GM13977 (cell line): ENCODE data around the gene DTWD1.
"Not testable (repeated sequence)": the region's sequence is repeated elsewhere in the genome, so short reads cannot be mapped to it uniquely, and the experiment has no call there.

ENCODE experiments used
- DNase-seq: peaks from one replicate; pipeline ENCODE4 v3.0.0; 2012; ENCODE audit warnings: low spot score
- in situ Hi-C: fragments of 300-500 bp; cut with MboI; formaldehyde crosslinking; loops from one replicate; pipeline ENCODE4 v1.12.0; 2022; ENCODE audit warnings: low sequenced_read_pairs, low pct_unique_long_range_greater_than_20kb, mixed read lengths, inconsistent platforms; ENCODE audit not compliant: unreplicated experiment
- TF ChIP-seq, protein P1 (sequence below): IDR thresholded peaks from 2 replicates; pipeline ENCODE4 v1.5.1; 2012; ENCODE audit warnings: mild to moderate bottlenecking, control low read depth; ENCODE audit not compliant: insufficient read depth; ENCODE audit errors: extremely low read depth, missing control alignments

Gene DTWD1

DNA sequence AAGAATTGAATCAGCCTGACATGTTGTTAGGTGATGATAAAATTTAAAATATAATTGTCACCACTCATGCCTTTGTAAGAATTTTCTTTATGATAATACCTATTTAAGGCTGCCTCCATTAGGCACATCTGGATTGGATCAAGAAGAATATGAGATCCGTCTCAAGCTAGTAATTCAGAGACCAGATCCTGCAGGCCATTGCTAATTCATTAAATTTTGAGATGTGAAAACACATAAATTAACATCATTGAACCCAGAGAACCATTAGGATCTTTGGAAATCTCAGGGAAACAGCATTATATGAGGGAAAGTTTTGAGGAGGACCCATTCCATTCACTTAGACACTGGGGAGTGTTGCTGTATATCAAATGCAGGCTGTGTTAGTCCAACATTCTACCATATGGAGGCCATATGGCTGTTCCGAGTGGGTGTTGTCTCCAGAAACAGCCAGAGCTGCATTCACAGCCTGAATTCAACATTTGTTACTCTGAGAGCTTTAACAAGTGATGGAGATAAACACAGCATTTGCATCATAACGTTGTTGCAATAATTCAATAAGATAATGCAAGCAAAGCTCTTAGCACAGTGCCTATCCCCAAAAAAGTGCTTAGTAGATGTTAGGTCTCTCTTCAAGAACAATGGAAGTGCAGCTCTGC, 67.4 kb downstream of the DTWD1 start:
- DNase-seq = no peak
- TF ChIP-seq, protein P1, sequence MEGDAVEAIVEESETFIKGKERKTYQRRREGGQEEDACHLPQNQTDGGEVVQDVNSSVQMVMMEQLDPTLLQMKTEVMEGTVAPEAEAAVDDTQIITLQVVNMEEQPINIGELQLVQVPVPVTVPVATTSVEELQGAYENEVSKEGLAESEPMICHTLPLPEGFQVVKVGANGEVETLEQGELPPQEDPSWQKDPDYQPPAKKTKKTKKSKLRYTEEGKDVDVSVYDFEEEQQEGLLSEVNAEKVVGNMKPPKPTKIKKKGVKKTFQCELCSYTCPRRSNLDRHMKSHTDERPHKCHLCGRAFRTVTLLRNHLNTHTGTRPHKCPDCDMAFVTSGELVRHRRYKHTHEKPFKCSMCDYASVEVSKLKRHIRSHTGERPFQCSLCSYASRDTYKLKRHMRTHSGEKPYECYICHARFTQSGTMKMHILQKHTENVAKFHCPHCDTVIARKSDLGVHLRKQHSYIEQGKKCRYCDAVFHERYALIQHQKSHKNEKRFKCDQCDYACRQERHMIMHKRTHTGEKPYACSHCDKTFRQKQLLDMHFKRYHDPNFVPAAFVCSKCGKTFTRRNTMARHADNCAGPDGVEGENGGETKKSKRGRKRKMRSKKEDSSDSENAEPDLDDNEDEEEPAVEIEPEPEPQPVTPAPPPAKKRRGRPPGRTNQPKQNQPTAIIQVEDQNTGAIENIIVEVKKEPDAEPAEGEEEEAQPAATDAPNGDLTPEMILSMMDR = no peak
- in situ Hi-C loops = no loop called here

DNA sequence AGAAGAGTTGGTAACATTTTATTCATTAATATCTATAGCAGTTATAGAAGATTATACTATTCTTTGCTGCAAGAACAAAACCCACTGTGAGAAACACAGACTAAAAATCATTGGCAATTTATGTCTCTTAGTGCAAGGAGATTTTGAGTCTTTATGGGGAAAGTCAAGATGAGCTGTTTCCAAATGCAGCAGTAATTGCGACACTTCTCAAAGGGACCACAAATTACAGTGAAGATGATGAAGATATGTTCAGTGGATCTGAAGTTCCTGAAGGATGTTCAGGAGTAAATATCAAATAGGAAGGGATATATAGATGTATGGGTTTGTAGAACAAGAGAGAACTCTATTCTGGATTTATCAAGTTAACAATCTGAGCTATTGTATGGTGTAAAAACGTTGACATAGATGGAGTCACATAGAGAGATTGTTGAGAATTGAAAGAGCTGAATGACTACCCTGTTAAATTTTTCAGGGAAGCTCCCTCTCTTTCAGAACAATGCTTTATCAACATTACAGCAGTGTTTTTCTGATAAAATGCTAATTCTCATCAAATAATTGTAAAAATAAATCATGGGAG, 71.8 kb downstream of the DTWD1 start:
- no peak for DNase-seq
- in situ Hi-C loops = no loop called here
- TF ChIP-seq, protein P1 = no peak

DNA sequence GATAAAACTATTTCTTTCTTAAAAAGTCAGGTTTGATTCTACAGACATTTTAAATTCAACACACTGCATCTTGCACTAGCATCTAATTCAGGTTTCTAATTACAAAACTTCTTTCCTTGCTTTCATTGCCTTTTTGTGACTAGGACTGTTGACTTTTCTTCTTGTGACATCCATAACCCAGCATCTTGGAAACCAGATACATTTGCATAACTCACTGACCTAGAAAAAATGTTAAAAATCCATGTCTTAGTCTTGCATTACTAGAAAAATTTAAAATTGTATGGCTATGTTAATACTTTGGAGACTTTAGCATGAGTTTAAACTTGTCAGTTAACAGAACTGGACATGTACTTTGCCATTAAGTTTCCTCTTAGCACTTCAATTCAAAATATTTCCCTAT, 72.7 kb downstream of the DTWD1 start:
- no peak for DNase-seq
- in situ Hi-C loops = no loop called here
- TF ChIP-seq, protein P1 = no peak

DNA sequence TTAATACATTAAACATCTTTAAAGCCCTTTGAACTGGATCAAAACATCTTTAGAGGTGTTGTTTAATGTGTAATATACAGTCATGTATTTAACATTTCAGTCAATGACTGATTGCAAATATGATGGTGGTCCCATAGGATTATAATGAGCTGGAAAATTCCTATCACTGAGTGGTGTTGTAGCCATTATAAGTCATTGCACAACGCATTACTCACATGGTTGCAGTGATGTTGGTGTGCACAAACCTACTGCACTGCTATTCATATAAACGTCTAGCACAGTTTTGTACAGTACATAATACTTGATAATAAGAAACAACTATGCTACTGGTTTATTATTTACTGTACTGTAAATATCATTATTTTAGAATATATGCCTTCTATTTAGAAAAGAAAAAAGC, 75.6 kb downstream of the DTWD1 start:
- DNase-seq = no peak
- in situ Hi-C loops = no loop called here
- TF ChIP-seq, protein P1 = no peak

- no peak for DNase-seq
- TF ChIP-seq, protein P1 = no peak
- in situ Hi-C loops = no loop called here
Measured at GRCh38 chr15:49697121-49697520, 76.3 kb downstream of the DTWD1 start.

GRCh38 chr15:49702982-49703381, 82.1 kb downstream of the DTWD1 start:
- in situ Hi-C loops, DNase-seq: not testable (repeated sequence)
